KMS-11 (cell line): Measurements from ENCODE around the gene SLC39A6.
"Not testable (repeated sequence)": the region's sequence is repeated elsewhere in the genome, so short reads cannot be mapped to it uniquely, and the experiment has no call there.

Experiments used
- H2AFZ ChIP-seq: fragments of 200-600 bp; sonication (generic); 2 replicates; pipeline ENCODE4 v1.6.1; 2016; ENCODE audit warnings: antibody characterized with exemption, mixed run types, low read depth
- H3K27ac ChIP-seq: fragments of 200-600 bp; sonication (generic); 2 replicates; pipeline ENCODE4 v1.6.1; 2016; ENCODE audit warnings: mild to moderate bottlenecking, mixed run types
- H3K27me3 ChIP-seq: fragments of 200-600 bp; sonication (generic); 2 replicates; pipeline ENCODE4 v1.6.1; 2017; ENCODE audit warnings: mild to moderate bottlenecking, low read depth, mixed run types, moderate library complexity; ENCODE audit not compliant: insufficient read depth
- H3K36me3 ChIP-seq: fragments of 200-600 bp; sonication (generic); 2 replicates; pipeline ENCODE4 v1.6.1; 2017; ENCODE audit warnings: mild to moderate bottlenecking, mixed run types; ENCODE audit not compliant: insufficient read depth
- H3K4me1 ChIP-seq: fragments of 200-600 bp; sonication (generic); 2 replicates; pipeline ENCODE4 v1.6.1; 2016; ENCODE audit warnings: mild to moderate bottlenecking, low read depth, mixed run types; ENCODE audit not compliant: poor library complexity, severe bottlenecking
- H3K4me2 ChIP-seq: fragments of 200-600 bp; sonication (generic); 2 replicates; pipeline ENCODE4 v1.7.0; 2016; ENCODE audit warnings: mild to moderate bottlenecking, mixed run types
- H3K4me3 ChIP-seq: fragments of 200-600 bp; sonication (generic); IDR thresholded peaks from 2 replicates; pipeline ENCODE4 v1.6.1; 2017; ENCODE audit warnings: low read depth, low read length, mixed read lengths; ENCODE audit not compliant: insufficient read depth
- H3K79me2 ChIP-seq: fragments of 200-600 bp; sonication (generic); 2 replicates; pipeline ENCODE4 v1.6.1; 2016; ENCODE audit warnings: low read depth, mixed run types; ENCODE audit not compliant: insufficient read depth
- H3K9ac ChIP-seq: fragments of 200-600 bp; sonication (generic); 2 replicates; pipeline ENCODE4 v1.6.1; 2016; ENCODE audit warnings: mild to moderate bottlenecking, mixed run types
- H4K20me1 ChIP-seq: fragments of 200-600 bp; sonication (generic); 2 replicates; pipeline ENCODE4 v1.6.1; 2016; ENCODE audit warnings: mild to moderate bottlenecking, mixed run types; ENCODE audit not compliant: insufficient read depth
- CTCF ChIP-seq: fragments of 200-600 bp; sonication (generic); conservative IDR thresholded peaks from 2 replicates; pipeline ENCODE4 v1.6.1; 2017; ENCODE audit warnings: low read depth, mild to moderate bottlenecking, antibody characterized with exemption, low read length, moderate library complexity, mixed read lengths

The SLC39A6 gene

GRCh38 chr18:36089001-36089400 is 40.1 kb downstream of the SLC39A6 start:
- TF ChIP-seq CTCF, result no peak
- H3K4me2 ChIP-seq, result no peak overlapping the region
- no peaks in the 10 kb centered on the region for H3K36me3 ChIP-seq
- H3K27ac ChIP-seq, result no peak overlapping the region
- no peak overlapping the region for H3K9ac ChIP-seq
- H4K20me1 ChIP-seq, result no peaks in the 10 kb centered on the region
- no peaks in the 10 kb centered on the region for H3K79me2 ChIP-seq
- H3K4me1 ChIP-seq, result no peaks in the 10 kb centered on the region
- no peak overlapping the region for H2AFZ ChIP-seq
- no peaks in the 10 kb centered on the region for H3K27me3 ChIP-seq
- no peak overlapping the region for H3K4me3 ChIP-seq

GRCh38 chr18:36088256-36088655 is 40.9 kb downstream of the SLC39A6 start:
- no peak for TF ChIP-seq CTCF
- Histone ChIP-seq H3K79me2 (no peaks in the 10 kb centered on the region), H3K4me3 (no peak overlapping the region), H2AFZ (no peak overlapping the region), H3K27ac (no peak overlapping the region), H3K27me3 (no peaks in the 10 kb centered on the region), H3K36me3 (no peaks in the 10 kb centered on the region), H4K20me1 (no peaks in the 10 kb centered on the region), H3K4me1 (no peaks in the 10 kb centered on the region), H3K4me2 (no peak overlapping the region), H3K9ac (no peak overlapping the region)

- no peak overlapping the region for H3K4me3 ChIP-seq
- no peaks in the 10 kb centered on the region for H3K4me1 ChIP-seq
- H3K4me2 ChIP-seq, result no peak overlapping the region
- H3K9ac ChIP-seq, result no peak overlapping the region
- H3K36me3 ChIP-seq, result no peaks in the 10 kb centered on the region
- H4K20me1 ChIP-seq, result no peaks in the 10 kb centered on the region
- no peak overlapping the region for H3K27ac ChIP-seq
- no peak overlapping the region for H2AFZ ChIP-seq
- no peaks in the 10 kb centered on the region for H3K27me3 ChIP-seq
- TF ChIP-seq CTCF, result no peak
- no peaks in the 10 kb centered on the region for H3K79me2 ChIP-seq
These were observed 43.0 kb downstream of the SLC39A6 start for GRCh38 chr18:36086186-36086585.

- no peaks in the 10 kb centered on the region for H4K20me1 ChIP-seq
- H2AFZ ChIP-seq, result no peak overlapping the region
- no peak overlapping the region for H3K9ac ChIP-seq
- H3K4me3 ChIP-seq, result no peak overlapping the region
- no peak overlapping the region for H3K27ac ChIP-seq
- H3K27me3 ChIP-seq, result no peaks in the 10 kb centered on the region
- TF ChIP-seq CTCF, result no peak
- no peaks in the 10 kb centered on the region for H3K36me3 ChIP-seq
- H3K4me1 ChIP-seq, result no peaks in the 10 kb centered on the region
- H3K4me2 ChIP-seq, result no peak overlapping the region
- no peaks in the 10 kb centered on the region for H3K79me2 ChIP-seq
These were observed 43.9 kb downstream of the SLC39A6 start for GRCh38 chr18:36085195-36085594.

GRCh38 chr18:36083729-36084128 is 45.4 kb downstream of the SLC39A6 start:
- H3K9ac ChIP-seq, result no peak overlapping the region
- no peak for TF ChIP-seq CTCF
- no peaks in the 10 kb centered on the region for H3K4me1 ChIP-seq
- no peak overlapping the region for H3K4me2 ChIP-seq
- H3K27me3 ChIP-seq, result no peaks in the 10 kb centered on the region
- no peak overlapping the region for H3K27ac ChIP-seq
- no peaks in the 10 kb centered on the region for H3K79me2 ChIP-seq
- H4K20me1 ChIP-seq, result no peaks in the 10 kb centered on the region
- H3K4me3 ChIP-seq, result no peak overlapping the region
- no peak overlapping the region for H2AFZ ChIP-seq
- H3K36me3 ChIP-seq, result no peaks in the 10 kb centered on the region

- not testable (repeated sequence) for H2AFZ ChIP-seq, H3K36me3 ChIP-seq, H3K27ac ChIP-seq, H3K79me2 ChIP-seq, H3K4me1 ChIP-seq, H3K27me3 ChIP-seq, H4K20me1 ChIP-seq, H3K4me2 ChIP-seq, H3K9ac ChIP-seq, H3K4me3 ChIP-seq
These were observed 48.0 kb downstream of the SLC39A6 start for GRCh38 chr18:36081118-36081517.
